Right atrium auricular region (tissue), 2 donors: ENCODE results near the gene LRP8. TPM values are rescaled to one million over a fixed set of nuclear protein-coding genes. Genes with fewer than 3 reads are reported as not detected.

Experiments
- DNase-seq: peaks from one replicate; pipeline ENCODE4 v3.0.0-alpha.2; 2019; ENCODE audit warnings: low spot score
- H3K27ac ChIP-seq, 2 donors: fragments of 200-600 bp; sonication (generic); 1 replicate in 1 of 2; 2 replicates in 1 of 2; pipeline ENCODE4 v1.5.1; 2016 to 2019
- H3K27me3 ChIP-seq, 2 donors: fragments of 200-600 bp; sonication (generic); one replicate each; pipeline versions ENCODE4 v1.5.1 to v1.6.0; 2017 to 2019
- H3K36me3 ChIP-seq: fragments of 200-600 bp; sonication (generic); one replicate; pipeline ENCODE4 v1.5.1; 2016
- H3K4me1 ChIP-seq, 2 donors: fragments of 200-600 bp; sonication (generic); one replicate each; pipeline versions ENCODE4 v1.5.1 to v1.6.0; 2017 to 2019
- H3K4me3 ChIP-seq, 2 donors: fragments of 200-600 bp; sonication (generic); 1 replicate in 1 of 2; 2 replicates in 1 of 2; pipeline ENCODE4 v1.5.1; 2017 to 2019; ENCODE audit warnings: mild to moderate bottlenecking in 1 of 2, moderate library complexity in 1 of 2
- H3K9me3 ChIP-seq, 2 donors: fragments of 200-600 bp; sonication (generic); one replicate each; pipeline ENCODE4 v1.5.1; 2019
- total RNA-seq, 2 donors: library from RNA; depleted of rRNA; stranded (reverse); fragments of >200 nt; gene quantifications; one replicate each; pipeline ENCODE4 v1.1.0, GENCODE V29; 2016
- TF ChIP-seq, protein P1 (sequence below), 2 donors: fragments of 200-600 bp; sonication (generic); IDR thresholded peaks; one replicate each; pipeline ENCODE4 v1.5.1; 2019; ENCODE audit warnings: antibody characterized with exemption in 2 of 2

Gene LRP8
- total RNA-seq, 2 donors from 2014 or later, result 2.2 to 3.6 TPM

DNA sequence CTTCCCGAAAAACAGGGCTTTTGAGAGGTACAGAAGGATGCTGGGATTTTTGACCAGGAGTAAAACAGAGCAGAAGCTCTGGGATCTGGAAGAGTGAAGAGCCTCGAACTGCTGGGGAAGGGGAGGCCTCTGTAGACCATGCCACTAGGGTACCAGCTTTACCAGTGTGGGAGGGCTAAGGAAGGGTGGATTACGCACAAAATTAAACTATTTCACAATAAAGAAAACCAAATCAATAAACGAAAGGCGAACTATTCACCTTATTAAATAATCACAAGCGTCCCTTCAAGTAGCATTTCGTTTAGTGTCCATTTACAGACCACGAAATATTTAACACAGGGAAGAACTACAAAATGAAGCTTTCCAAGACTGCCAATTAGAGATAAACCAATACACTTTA lies 108.2 kb downstream of the LRP8 start:
- Histone ChIP-seq H3K27me3 (no peaks in the 10 kb centered on the region), H3K27ac (peak overlapping the region; percentile 94)
- TF ChIP-seq, protein P1, sequence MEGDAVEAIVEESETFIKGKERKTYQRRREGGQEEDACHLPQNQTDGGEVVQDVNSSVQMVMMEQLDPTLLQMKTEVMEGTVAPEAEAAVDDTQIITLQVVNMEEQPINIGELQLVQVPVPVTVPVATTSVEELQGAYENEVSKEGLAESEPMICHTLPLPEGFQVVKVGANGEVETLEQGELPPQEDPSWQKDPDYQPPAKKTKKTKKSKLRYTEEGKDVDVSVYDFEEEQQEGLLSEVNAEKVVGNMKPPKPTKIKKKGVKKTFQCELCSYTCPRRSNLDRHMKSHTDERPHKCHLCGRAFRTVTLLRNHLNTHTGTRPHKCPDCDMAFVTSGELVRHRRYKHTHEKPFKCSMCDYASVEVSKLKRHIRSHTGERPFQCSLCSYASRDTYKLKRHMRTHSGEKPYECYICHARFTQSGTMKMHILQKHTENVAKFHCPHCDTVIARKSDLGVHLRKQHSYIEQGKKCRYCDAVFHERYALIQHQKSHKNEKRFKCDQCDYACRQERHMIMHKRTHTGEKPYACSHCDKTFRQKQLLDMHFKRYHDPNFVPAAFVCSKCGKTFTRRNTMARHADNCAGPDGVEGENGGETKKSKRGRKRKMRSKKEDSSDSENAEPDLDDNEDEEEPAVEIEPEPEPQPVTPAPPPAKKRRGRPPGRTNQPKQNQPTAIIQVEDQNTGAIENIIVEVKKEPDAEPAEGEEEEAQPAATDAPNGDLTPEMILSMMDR (IDR thresholded peaks at IDR 0.05), result no peak

DNA sequence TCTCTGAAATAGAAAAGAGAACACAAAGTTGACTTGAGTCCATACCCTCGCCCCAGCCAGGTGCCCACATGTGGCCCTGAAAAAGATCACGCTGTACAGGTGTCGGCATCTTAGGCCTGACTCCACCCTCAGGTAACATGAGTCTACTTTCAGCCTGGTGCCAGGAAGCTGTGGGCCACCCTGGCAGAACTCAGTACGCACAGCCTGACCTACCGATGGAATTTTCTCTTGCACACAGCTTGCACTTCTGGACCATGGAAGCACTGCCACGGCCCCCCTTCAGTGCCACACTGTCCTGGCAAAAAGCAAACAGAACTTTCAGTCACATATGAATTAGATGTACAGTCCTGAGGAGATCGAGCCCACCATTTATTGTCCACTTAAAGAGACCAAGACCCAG lies 109.7 kb downstream of the LRP8 start:
- DNase-seq, result no peak
- H3K27ac ChIP-seq, result no peak overlapping the region
- peaks cover 0 to 15% of the 10 kb centered on the region in 2 donors for H3K4me1 ChIP-seq
- peaks cover 28% of the 10 kb centered on the region for H3K36me3 ChIP-seq
- TF ChIP-seq, protein P1 (IDR thresholded peaks at IDR 0.05), result no peak
- H3K27me3 ChIP-seq, result no peaks in the 10 kb centered on the region
- H3K9me3 ChIP-seq, result no peaks in the 10 kb centered on the region
- H3K4me3 ChIP-seq, result no peak overlapping the region

More for the DNA sequence above, 108.2 kb downstream of the LRP8 start:
- H3K9me3 ChIP-seq, result no peaks in the 10 kb centered on the region
- H3K4me1 ChIP-seq, result peaks cover 0 to 15% of the 10 kb centered on the region in 2 donors
- no peak for DNase-seq
- peak overlapping the region; percentile 73 to 82 for H3K4me3 ChIP-seq
- H3K36me3 ChIP-seq, result peaks cover 13% of the 10 kb centered on the region

DNA sequence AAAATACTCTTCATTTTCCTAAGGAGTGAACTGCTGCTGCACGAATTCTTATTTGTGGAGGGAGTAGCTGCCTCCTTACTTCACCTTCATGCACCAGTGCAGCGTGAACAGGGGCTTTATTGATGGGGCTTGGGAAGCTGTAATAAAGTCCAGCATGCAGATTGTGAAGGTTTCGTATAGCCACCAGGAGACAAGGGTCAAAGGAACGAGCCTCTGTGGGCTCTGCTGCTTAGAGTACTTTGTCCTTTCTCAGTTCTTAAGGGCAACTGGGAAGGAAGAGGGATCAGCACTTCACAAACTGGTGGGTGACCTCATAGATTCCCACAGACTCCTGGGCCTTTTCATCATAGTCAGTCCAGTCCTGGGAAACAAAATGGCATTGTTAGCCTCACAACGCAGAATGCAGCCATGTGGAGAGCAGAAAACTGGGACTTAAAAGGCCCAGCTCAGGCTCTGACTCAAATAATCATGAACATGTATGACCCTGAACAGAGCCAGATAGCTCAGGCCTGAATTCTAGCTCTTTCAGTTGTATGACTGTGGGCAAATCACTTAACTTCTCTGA lies 113.4 kb downstream of the LRP8 start:
- Histone ChIP-seq H3K4me1 (peaks cover 0 to 3% of the 10 kb centered on the region in 2 donors), H3K36me3 (peaks cover 65% of the 10 kb centered on the region), H3K27ac (no peak overlapping the region), H3K9me3 (no peaks in the 10 kb centered on the region), H3K27me3 (no peaks in the 10 kb centered on the region), H3K4me3 (no peak overlapping the region)
- TF ChIP-seq, protein P1 (IDR thresholded peaks at IDR 0.05), result no peak
- no peak for DNase-seq

DNA sequence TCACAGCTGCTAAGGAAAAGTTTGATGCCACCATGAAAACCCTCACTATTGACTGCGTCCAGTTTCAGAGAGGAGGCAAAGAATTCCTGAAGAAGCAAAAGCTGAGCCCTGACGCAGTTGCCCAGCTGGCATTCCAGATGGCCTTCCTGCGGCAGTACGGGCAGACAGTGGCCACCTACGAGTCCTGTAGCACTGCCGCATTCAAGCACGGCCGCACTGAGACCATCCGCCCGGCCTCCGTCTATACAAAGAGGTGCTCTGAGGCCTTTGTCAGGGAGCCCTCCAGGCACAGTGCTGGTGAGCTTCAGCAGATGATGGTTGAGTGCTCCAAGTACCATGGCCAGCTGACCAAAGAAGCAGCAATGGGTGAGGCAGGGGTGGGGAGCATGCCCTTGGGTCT lies 116.9 kb downstream of the LRP8 start:
- Histone ChIP-seq H3K27ac (no peak overlapping the region), H3K36me3 (peaks cover 73% of the 10 kb centered on the region), H3K27me3 (no peaks in the 10 kb centered on the region), H3K4me1 (peaks cover 0 to 10% of the 10 kb centered on the region in 2 donors), H3K9me3 (no peaks in the 10 kb centered on the region), H3K4me3 (no peak overlapping the region)
- TF ChIP-seq, protein P1 (IDR thresholded peaks at IDR 0.05), result no peak
- DNase-seq, result no peak

DNA sequence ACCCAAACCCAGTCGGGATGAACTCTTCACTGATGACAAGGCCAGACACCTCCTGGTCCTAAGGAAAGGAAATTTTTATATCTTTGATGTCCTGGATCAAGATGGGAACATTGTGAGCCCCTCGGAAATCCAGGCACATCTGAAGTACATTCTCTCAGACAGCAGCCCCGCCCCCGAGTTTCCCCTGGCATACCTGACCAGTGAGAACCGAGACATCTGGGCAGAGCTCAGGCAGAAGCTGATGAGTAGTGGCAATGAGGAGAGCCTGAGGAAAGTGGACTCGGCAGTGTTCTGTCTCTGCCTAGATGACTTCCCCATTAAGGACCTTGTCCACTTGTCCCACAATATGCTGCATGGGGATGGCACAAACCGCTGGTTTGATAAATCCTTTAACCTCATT lies 117.5 kb downstream of the LRP8 start:
- Histone ChIP-seq H3K27ac (no peak overlapping the region), H3K27me3 (no peaks in the 10 kb centered on the region), H3K9me3 (no peaks in the 10 kb centered on the region), H3K36me3 (peaks cover 73% of the 10 kb centered on the region), H3K4me1 (peaks cover 0 to 10% of the 10 kb centered on the region in 2 donors), H3K4me3 (no peak overlapping the region)
- no peak for DNase-seq
- TF ChIP-seq, protein P1 (IDR thresholded peaks at IDR 0.05), result no peak

DNA sequence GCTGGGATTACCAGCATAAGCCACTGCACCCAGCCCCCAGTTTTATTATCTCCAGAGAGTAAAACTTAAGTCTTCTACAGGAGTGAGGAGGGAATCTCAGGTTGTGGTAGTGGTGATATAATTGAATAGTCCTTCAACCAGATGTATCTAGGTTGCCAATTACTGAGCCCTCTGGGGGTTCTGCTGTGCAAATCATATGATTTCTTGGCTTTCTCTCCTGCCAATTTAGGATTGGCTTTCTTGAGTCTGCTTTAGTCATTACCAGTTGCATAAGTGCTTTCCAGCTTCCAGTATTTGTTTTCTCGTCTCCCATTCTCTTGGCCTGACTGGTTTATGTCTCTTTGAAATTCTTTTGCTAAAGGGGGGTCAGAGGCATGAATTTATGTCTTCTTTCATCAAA lies 120.1 kb downstream of the LRP8 start:
- no peak overlapping the region for H3K4me3 ChIP-seq
- no peak for DNase-seq

More for the DNA sequence above, 120.1 kb downstream of the LRP8 start:
- peaks cover 0 to 10% of the 10 kb centered on the region in 2 donors for H3K4me1 ChIP-seq
- no peaks in the 10 kb centered on the region for H3K27me3 ChIP-seq
- peaks cover 75% of the 10 kb centered on the region for H3K36me3 ChIP-seq
- no peaks in the 10 kb centered on the region for H3K9me3 ChIP-seq
- TF ChIP-seq, protein P1 (IDR thresholded peaks at IDR 0.05), result no peak
- H3K27ac ChIP-seq, result no peak overlapping the region
